Body of pancreas (tissue), 4 donors: ENCODE results near the gene TXNDC15. TPM values are rescaled to one million over a fixed set of nuclear protein-coding genes. Genes with fewer than 3 reads are reported as not detected.

Experiments used
- ATAC-seq: fragments of 150-250 bp; one replicate; pipeline ENCODE4 v1.9.1; 2016
- DNase-seq, 4 donors: peaks; one replicate each; pipeline ENCODE4 v3.0.0-alpha.2; 2019
- H3K27ac ChIP-seq, 4 donors: fragments of 200-600 bp; sonication (generic); 1 replicate in 3 of 4; 2 replicates in 1 of 4; pipeline versions ENCODE4 v1.5.1 to v1.6.1; 2016 to 2019; ENCODE audit warnings: mild to moderate bottlenecking in 1 of 4, mixed read lengths in 1 of 4, moderate library complexity in 1 of 4
- H3K27me3 ChIP-seq, 2 donors: fragments of 200-600 bp; sonication (generic); one replicate each; pipeline ENCODE4 v1.6.0; 2016; ENCODE audit warnings: mild to moderate bottlenecking in 1 of 2
- H3K36me3 ChIP-seq, 2 donors: fragments of 200-600 bp; sonication (generic); replicated peaks in 1 of 2; 2 replicates each; pipeline ENCODE4 v1.5.1; 2016; ENCODE audit warnings: low read depth in 2 of 2; ENCODE audit not compliant: insufficient read depth in 1 of 2
- H3K4me1 ChIP-seq: fragments of 200-600 bp; sonication (generic); one replicate; pipeline ENCODE4 v1.6.0; 2016
- H3K4me3 ChIP-seq, 2 donors: fragments of 200-600 bp; sonication (generic); 1 replicate in 1 of 2; 2 replicates in 1 of 2; pipeline ENCODE4 v1.5.1; 2016 to 2019
- H3K9me3 ChIP-seq, 3 donors: fragments of 200-600 bp; sonication (generic); 1 replicate in 2 of 3; 2 replicates in 1 of 3; pipeline ENCODE4 v1.5.1; 2016
- CTCF ChIP-seq, 7 experiments: fragments of 450-650 bp in 4 of 7; fragments of 200-600 bp in 3 of 7; sonication (generic) in 3 of 7; IDR thresholded peaks; one replicate each; pipeline ENCODE4 v1.5.1; 2016 to 2019; ENCODE audit warnings: antibody characterized with exemption in 7 of 7
- POLR2A ChIP-seq, 3 donors: fragments of 450-650 bp; IDR thresholded peaks; one replicate each; pipeline ENCODE4 v1.6.1; 2016; ENCODE audit warnings: antibody characterized with exemption in 3 of 3, mild to moderate bottlenecking in 2 of 3
- WGBS, 2 donors: methylation state at CpG; one replicate each; pipeline ENCODE4 v1.1.5; 2017; 5-methylcytosine and 5-hydroxymethylcytosine counted together
- intact Hi-C: fragments of 100-400 bp; cut with DNase I; formaldehyde crosslinking; loops from one replicate; pipeline ENCODE4 v1.15.1; 2023
- total RNA-seq, 2 donors: library from RNA; depleted of rRNA; stranded (reverse); fragments of >200 nt; gene quantifications; one replicate each; pipeline ENCODE4 v1.1.0, GENCODE V29; 2016

Gene TXNDC15
- total RNA-seq, 2 donors from 2014 or later: 50.4 to 74.5 TPM

- TF ChIP-seq CTCF (IDR thresholded peaks at IDR 0.05) (no peak), POLR2A (IDR thresholded peaks at IDR 0.05) (no peak)
- Histone ChIP-seq H3K4me3 (no peak overlapping the region), H3K4me1 (peaks cover 9% of the 10 kb centered on the region), H3K27ac (no peak overlapping the region), H3K9me3 (no peaks in the 10 kb centered on the region), H3K36me3 (peaks cover 4 to 15% of the 10 kb centered on the region in 2 donors), H3K27me3 (no peaks in the 10 kb centered on the region)
- 41 to 53% methylated on average over 3 of the region's 3 CpGs for WGBS, 2 donors
- no peak for DNase-seq
- ATAC-seq: no peak
- intact Hi-C loops: no loop called here
These were observed 16.8 kb upstream of the TXNDC15 start for GRCh38 chr5:134857401-134857800.

GRCh38 chr5:134864707-134865106 is 9.5 kb upstream of the TXNDC15 start:
- H3K27ac ChIP-seq: no peak overlapping the region
- peaks cover 0 to 6% of the 10 kb centered on the region in 2 donors for H3K36me3 ChIP-seq
- 83% methylated on average over 2 of the region's 2 CpGs for WGBS, 2 donors

GRCh38 chr5:134873494-134873893 is 677 bp upstream of the TXNDC15 start:
- WGBS, 2 donors: 73 to 79% methylated on average over 6 of the region's 6 CpGs
- TF ChIP-seq POLR2A (IDR thresholded peaks at IDR 0.05) (no peak), CTCF (IDR thresholded peaks at IDR 0.05) (no peak)
- Histone ChIP-seq H3K9me3 (no peaks in the 10 kb centered on the region), H3K4me1 (peaks cover 29% of the 10 kb centered on the region), H3K27ac (peak overlapping the region; percentile 85 to 88 (median 88)), H3K36me3 (no peaks in the 10 kb centered on the region), H3K4me3 (no peak overlapping the region), H3K27me3 (no peaks in the 10 kb centered on the region)
- intact Hi-C loops: no loop called here
- ATAC-seq (no peak), DNase-seq (no peak)

More at GRCh38 chr5:134864707-134865106, 9.5 kb upstream of the TXNDC15 start:
- Histone ChIP-seq H3K4me3 (no peak overlapping the region), H3K4me1 (no peaks in the 10 kb centered on the region), H3K27me3 (no peaks in the 10 kb centered on the region), H3K9me3 (no peaks in the 10 kb centered on the region)
- ATAC-seq: no peak
- no peak for DNase-seq
- TF ChIP-seq CTCF (IDR thresholded peaks at IDR 0.05): no peak
- no peak for TF ChIP-seq POLR2A (IDR thresholded peaks at IDR 0.05)
- intact Hi-C loops: no loop called here

- TF ChIP-seq POLR2A (IDR thresholded peaks at IDR 0.05) (no peak), CTCF (IDR thresholded peaks at IDR 0.05) (no peak)
- 10 to 15% methylated on average over 15 to 20 of the region's 20 CpGs for WGBS, 2 donors
- no peaks in the 10 kb centered on the region for H3K9me3 ChIP-seq
- H3K4me3 ChIP-seq: peak overlapping the region; percentile 77 to 94
- DNase-seq: peak; percentile 35 to 64 (median 49)
- no peaks in the 10 kb centered on the region for H3K27me3 ChIP-seq
- peak; percentile 45 for ATAC-seq
- no peaks in the 10 kb centered on the region for H3K36me3 ChIP-seq
- H3K27ac ChIP-seq: peak overlapping the region; percentile 85 to 88 (median 88)
- peaks cover 34% of the 10 kb centered on the region for H3K4me1 ChIP-seq
- intact Hi-C loops: no loop called here
These were observed 872 bp downstream of the TXNDC15 start for GRCh38 chr5:134874831-134875655.

GRCh38 chr5:134877159-134877558 is 3.0 kb downstream of the TXNDC15 start:
- Histone ChIP-seq H3K4me1 (peaks cover 34% of the 10 kb centered on the region), H3K4me3 (no peak overlapping the region), H3K9me3 (no peaks in the 10 kb centered on the region), H3K36me3 (no peaks in the 10 kb centered on the region), H3K27ac (no peak overlapping the region), H3K27me3 (no peaks in the 10 kb centered on the region)
- no peak for TF ChIP-seq CTCF (IDR thresholded peaks at IDR 0.05)
- no peak for TF ChIP-seq POLR2A (IDR thresholded peaks at IDR 0.05)
- no peak for DNase-seq
- ATAC-seq: no peak
- intact Hi-C loops: no loop called here
